SIG-M5 treated with dmso at 0.1 percent for 504 hours (cell line): Measurements from ENCODE around the gene INVS.
A peak's percentile ranks its signal among the peaks of the same experiment; 100 is the strongest.

ENCODE experiments used
- DNase-seq: peaks from one replicate; lab custom pipeline; 2025; ENCODE audit not compliant: unreplicated experiment; lab: John Stamatoyannopoulos, UW

Gene INVS

DNA sequence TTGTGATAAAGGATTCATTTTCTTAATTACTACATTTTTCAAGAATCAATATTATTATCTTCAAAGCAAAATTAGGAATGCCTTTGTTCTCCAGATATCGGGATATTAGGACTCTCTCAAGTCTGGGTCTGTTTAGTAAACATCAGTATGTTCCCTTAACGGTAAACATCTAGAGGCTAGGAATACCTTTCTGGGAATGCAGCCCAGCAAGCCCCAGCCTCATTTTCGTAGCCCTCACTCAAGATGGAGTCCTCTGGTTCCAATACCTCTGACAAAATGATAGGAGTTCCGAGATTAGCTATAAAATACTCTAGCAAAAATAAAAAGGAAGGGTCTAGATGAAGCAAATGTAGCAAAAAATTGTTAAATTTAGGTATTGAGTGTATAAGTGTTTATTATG lies 169.2 kb downstream of the INVS start:
- no peak for DNase-seq

DNA sequence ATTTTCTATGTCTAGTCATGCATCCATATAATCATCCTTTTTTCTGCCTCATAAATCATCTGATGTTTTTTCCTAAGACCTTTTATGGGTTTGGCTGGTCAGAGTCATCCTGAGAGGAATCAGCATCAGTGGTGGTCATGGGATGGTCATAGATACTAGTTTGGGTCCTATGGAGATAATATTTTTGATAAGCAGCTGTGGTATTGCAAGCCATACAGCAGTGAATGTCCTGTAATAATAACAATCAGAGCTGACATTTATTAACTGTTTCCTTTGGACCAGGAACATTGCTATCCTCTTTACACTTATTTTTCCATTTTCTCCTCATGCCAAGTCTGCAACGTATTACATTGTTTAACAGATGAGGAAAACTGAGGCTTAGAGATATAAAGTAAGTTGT lies 170.6 kb downstream of the INVS start:
- no peak for DNase-seq

DNA sequence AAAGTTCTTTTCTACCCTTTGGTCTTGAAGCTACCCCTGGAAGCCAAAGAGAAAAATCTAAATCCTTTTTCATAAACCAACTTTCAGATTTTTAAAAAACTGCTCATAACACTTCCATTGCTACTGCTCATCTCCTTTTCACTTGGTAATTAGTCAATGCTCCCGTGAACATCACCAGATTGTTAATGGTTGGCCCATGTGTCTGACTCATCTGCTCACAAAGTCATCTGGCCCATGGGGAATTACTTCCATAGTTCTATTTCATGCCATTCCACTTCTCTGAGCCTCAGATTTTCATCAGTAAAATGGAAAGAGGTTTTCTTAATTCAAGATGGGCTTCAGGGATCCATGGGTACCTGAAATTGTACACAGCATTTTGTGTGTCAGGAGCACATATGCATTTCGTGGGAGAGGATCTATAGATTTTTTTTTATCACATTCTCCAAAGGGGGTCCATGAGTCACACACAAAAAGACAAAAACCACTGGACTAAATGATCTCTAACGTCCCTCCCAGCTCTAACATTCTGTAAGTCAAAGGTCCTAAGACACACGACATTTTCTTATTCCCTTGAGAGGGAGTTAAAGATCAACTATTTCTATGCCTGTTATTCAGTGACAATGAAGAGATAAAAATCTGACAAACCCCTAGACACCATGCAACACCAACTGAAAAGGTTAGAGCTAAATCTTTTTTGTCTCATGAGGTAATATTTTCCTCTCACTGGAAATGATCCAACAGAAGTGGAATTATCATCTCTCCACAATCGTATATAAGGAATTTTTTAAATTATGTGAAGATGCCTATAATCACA lies 178.3 kb downstream of the INVS start:
- DNase-seq = no peak

DNA sequence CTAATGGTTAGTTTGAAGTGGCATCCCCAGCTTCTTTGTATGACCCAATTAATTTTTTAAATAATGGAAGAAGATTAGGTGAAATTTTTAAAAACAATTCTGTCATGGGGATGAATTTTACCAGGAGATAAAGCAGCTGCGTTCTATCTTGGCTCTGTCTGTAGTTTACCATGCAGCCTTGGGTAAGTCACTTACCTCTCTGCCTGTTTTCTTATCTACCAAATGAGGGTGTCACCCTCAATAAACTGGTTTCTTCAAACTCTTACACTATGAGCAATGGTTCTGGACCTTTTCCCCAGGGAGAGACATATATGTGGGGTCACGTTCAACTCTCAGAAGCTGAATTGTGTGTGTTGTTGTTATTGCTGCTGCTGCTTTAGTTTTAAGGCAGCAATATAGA lies 182.0 kb downstream of the INVS start:
- DNase-seq = no peak

DNA sequence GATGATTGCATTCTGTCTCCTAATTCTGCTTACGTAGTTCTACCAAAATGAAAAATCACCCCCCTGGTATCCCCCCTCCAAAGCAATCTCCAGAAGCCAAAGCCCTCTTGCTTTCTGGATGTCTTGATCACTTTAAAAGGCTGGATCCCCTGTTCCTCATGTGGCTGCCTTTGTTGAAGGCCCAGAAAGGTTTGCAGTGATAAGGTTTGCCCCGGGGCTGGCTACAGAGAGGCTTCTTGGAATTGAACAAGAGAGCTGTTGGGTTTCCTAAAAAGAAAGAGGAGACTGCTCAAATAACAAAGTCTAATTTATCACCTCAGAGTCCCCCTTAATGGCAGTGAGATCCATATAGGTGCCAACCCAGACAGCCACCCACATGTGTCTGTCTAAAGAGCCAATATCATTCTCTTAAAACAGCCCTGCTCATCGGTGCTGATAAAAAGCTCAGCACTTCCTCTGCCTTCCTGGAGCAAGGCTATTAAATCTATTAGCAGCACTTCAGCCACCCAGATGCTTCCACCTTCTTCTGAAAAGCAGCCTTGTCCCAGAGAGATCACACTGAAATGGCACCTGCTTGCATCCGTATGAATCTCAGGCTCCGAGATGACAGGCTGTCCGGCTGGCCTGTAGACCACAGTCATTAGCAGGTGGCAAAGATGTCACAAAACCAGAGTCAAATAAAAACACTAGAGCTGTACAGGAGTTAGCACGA lies 182.8 kb downstream of the INVS start:
- DNase-seq = no peak

DNA sequence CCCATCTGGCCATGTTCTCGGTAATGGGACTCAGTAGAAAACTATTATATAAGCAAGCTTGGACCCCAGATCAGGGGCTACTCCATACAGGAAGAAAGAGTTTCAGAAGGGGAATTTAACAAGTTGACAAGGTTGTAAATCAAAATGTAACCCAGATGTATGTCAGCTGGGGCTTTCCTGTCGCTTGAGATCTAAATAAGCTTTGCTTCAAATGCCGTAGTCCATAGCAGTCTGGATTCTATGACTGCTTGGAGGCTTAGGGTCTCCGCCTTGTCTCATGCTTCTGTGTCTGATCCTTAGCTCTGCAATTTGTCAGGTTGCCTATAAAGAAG lies 183.3 kb downstream of the INVS start:
- DNase-seq = no peak

DNA sequence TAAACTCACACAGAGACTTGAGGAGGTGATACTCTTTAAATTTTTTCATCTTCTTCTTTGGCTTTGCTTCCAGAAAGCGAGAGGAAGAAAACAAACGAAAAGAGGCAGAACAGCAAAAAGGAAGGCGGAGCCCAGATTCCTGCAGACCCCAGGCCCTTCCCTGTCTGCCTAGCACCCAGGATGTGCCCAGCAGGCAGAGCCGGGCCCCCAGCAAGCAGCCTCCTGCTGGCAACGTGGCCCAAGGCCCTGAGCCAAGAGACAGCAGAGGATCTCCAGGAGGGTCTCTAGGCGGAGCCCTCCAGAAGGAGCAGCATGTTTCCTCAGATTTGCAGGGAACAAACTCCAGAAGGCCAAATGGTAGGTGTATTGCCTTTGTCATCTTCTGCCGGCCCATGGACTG lies 185.2 kb downstream of the INVS start:
- DNase-seq = no peak

DNA sequence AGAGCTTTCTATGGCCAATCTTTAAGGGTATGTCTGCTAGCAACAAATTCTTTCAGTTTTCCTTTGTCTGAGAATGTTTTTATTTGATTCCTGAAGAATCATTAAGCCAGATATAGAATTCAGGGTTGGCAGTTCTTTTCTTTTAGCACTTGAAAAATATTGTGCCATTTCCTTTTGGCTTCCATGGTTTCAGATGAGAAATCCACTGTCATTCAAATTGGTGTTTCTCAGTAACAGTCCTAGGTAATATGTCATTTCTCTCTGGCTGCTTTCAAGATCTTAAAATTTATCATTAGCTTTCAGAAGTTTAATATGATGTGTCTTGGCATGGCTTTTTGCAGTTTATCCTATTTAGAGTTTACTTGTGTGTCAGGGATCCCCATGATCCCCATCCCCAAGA lies 186.0 kb downstream of the INVS start:
- DNase-seq = no peak

DNA sequence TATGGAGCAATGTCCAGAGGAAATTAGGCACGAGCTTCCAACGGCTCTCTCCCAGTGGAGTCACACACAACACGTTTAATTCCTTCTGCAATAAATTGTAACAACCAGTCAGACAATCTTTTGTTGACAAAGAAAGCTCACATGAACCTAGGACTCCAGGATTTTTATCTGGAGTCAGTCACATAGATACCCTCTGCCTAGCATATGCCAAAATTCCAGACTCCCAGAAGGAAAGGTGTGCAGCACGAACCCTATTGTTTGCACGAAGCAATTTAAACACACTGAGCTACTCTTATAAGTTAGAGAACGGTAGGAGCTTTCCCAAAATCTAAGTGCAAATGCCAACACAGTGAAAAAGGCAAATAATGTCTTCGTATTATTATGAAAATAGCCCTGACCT lies 186.6 kb downstream of the INVS start:
- no peak for DNase-seq

DNA sequence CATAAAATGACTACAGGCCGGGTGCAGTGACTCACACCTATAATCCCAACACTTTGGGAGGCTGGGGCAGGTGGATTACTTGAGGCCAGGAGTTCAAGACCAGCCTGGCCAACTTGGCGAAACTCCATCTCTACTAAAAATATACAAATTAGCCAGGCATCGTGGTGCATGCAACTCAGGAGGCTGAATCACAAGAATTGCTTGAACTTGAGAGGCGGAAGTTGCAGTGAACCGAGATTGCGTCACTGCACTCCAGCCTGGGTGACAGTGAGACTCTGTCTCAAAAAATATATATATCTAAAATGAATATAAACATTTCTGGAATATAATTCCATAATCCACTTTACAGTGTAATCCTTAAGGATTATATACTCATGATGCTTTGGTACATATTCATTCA lies 187.2 kb downstream of the INVS start:
- no peak for DNase-seq

DNA sequence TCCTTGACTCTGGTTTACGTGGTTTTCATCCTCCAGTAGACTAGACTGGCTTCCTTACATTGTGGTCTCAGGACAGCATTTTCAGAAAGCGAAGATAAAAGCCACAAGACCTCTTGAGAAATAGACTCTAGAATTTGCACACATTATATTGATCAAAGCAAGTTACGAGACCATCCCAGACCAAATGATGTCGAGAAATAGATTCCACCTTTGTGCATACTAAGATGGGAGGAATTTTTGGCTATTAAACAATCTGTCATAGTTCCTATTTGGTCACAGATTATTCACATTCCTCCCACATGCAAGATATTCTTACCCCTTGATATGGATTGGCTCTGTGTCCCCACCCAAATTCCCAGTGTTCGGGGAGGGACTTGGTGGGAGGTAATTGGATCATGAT lies 188.1 kb downstream of the INVS start:
- peak; percentile 2 for DNase-seq

DNA sequence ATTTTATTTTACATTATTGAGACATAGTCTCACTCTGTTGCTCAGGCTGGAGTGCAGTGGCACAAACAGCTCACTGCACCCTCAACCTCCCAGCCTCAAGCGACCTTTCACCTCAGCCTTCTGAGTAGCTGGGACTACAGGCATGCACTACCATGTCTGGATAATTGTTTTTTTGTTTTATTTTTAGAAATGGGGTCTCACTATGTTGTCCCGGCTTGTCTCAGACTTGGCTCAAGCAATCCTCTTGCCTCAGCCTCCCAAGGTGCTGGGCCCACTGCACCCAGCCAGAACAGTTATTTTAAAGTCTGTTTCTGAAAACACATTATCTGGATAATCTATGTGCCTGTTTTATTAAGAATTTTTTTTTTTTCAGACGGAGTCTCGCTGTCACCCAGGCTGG lies 191.7 kb downstream of the INVS start:
- DNase-seq = no peak

DNA sequence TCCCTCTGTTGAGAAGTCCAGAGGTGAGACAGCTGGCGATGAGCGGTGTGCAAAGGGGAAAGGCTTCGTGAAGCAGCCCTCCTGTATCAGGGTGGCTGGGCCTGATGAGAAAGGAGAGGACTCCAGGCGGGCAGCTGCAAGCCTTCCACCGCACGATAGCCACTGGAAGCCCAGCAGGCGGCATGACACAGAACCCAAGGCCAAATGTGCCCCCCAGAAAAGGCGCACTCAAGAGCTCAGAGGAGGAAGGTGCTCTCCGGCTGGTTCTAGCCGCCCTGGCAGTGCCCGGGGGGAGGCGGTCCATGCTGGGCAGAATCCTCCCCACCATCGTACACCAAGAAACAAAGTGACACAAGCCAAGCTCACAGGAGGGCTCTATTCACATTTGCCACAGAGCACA lies 193.4 kb downstream of the INVS start:
- no peak for DNase-seq

DNA sequence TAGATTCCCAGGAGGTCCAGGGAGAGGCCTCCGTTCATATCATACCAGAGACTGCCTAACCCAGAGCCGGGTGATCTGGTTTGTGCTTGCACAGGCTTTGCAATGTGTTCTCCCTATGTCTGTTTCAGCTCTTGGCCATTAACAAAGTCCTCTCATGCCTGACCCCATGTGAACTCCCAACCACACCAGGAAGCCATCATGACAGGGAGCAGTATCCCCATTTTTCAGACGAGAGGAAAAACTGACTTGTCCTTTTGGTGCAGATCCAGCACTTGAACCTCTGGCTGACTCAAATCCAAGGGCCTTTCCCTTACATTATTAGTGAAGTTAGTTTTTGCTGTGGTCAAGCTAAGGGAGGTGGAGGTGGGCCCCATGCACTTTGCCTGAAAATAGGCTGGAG lies 195.3 kb downstream of the INVS start:
- no peak for DNase-seq

DNA sequence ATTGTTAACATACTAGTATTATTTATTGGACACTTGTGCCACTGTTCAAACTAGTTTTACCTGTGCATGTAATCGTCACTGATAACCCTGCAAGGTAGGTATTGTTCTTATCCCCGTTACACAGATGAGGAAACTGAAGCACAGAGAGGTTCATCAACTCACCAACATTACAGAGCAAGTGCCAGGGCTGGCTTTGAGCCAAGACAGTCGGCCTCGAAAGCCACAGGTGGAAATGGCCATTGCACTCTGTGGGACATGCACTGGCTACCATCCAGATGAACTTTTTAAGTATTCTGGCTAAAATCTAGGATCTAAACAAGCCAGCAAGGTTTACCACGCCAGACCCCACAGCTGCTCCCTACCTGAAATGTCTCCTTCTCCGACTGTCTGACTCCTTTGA lies 195.8 kb downstream of the INVS start:
- no peak for DNase-seq

DNA sequence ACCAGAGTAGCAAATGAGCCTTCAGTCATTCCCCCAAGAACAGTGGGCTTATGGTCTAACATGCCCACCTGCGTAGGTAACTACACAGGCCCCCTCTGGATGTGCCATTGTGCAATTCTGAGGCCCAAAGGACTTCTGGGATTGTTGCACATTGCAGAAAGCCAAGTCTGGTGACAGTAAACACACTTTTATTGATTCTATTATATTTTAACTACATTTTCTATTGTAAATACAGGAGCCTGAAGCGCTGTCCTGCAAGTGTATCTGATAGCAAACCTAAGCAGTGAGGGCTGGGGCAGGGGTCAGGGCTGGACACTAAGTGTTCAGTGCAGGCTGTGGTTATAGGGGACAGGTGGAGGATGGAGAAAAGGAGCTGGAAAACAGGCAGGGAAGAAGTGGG lies 196.2 kb downstream of the INVS start:
- DNase-seq = no peak

DNA sequence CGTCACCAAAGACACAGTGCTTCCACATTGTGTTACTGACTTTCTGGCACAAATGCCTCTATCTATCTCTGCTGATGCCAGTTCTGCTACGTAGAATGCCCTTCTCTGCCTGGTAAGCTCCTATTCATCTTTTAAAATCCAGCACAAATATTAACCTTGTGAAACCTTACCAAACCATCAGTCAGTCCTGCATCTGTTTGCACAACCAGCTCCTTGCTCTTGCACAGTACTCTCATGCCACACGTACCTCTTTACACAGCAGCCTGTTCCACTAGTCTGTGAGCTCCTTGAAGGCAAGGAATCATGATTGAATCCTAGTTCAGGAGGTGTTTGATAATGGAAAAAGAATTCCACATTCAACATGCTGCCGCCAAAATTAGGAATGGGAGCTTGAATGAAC lies 197.4 kb downstream of the INVS start:
- DNase-seq = no peak

DNA sequence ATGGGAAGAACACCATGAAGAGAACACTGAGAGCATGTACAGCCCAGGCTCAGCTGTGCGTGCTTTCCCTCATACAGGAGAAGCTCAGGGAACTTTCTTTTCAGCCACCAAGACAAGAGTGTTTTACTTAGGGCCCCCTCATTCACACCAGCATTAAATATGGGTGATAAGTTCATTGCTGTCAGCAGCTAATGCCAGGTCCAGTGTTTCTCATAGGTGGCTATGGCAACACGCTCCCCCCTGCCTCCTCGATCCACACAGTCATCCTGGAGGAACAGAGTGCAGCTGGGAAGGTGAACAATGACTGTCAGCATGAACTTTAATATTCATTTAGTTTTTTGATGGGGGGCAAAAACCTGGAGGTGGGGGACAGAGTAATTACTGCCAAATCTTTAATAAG lies 199.3 kb downstream of the INVS start:
- DNase-seq = no peak

DNA sequence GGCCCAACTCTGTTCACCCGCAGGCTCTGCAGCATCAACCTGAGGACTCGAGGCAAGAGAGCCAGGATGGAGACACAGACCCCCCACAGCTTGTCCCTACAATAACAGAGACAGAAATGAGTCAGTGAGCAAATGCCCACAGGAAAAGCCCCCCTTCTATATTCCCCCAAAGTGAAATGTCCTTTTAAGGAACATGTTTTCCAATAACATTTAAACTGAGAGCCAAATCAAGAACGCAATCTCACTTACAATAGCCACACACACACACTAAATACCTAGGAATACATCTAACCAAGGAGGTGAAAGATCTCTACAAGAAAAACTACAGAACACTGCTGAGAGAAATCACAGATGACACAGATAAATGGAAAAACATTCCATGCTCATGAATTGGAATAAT lies 204.7 kb downstream of the INVS start:
- DNase-seq = no peak

DNA sequence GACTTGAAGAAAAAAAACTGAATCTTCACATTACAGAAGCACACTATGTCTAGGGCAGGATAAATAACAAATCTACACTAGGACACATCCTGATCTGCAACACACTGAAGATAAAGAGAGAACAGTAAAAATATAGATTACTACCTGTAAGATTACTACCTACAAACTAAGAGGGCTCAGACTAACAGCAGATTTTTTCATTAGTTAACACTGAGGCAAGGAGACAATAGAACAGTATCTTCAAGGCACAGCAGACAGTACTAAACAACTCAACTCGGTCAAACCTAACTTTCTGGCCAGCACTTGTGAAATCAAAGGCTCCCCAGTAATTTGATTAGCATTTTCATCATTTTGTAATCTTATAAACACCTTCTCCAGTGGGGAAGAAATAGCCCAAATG lies 207.2 kb downstream of the INVS start:
- DNase-seq = no peak

DNA sequence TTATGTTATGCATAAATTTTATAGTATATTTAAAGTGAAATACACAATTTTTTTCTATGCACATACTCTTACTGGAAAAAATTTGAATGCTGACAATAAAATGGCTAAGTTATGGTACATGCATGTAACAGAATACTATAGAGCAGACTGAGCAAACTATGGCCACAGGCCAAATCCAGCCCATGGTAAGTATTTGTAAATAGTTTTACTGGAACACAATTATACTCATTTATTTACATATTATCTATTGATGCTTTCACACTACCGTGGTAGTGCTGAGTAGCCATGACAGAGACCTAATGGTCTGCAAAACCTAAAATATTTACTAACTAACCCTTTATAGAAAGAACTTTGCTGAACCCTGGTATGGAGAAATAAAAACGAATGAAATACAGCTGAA lies 208.0 kb downstream of the INVS start:
- no peak for DNase-seq

DNA sequence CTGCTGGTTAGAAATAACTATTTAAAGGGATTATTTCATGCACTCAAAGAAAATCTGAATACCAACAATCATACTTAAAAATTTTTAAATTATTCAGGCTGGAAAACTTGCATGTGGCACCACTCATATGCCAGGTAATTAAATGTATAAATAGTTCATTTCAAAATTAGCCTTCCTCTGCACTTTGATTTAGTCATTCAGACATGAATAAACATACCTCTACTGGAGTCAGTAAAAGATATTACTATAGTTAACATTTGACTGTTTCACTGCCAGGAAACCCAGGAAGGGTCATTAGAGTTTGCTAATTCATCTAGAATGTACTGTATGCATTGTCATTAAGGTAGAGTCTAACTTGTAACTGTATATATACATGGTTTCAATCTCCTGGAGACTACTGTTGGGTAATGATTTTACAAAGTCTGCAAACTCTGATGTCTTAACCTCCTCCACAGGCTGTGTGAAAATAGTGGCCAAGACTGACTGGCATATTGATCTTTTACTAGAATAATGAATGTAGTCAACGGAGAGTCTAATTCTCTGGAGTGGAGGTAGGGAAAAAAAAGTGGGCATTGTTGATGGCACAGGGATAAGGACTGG lies 210.0 kb downstream of the INVS start:
- DNase-seq = no peak

DNA sequence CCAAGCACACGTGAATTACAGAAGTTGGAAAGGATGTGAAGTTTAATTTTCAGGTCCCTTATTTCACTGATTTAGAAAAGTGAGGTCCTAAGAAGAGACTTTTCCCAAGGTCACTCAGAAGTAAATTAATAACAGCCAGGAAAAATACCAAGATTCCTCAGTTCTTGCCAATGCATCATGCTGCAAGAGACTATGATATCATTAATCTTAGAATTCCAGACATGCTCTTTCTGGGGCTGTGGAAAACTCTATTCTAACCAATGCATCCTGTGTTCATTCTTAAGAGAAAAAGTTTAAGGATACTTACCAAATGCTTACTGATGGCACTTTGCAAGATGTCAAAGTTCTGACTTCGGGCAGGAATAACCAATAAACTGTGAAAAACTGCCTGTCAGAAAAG lies 210.9 kb downstream of the INVS start:
- no peak for DNase-seq
